Vagina (tissue), 2 donors: Measurements from ENCODE around the gene TIMM44.

Source experiments
- CTCF ChIP-seq, 3 experiments: fragments of 450-650 bp in 2 of 3; fragments of 200-600 bp in 1 of 3; sonication (generic) in 1 of 3; IDR thresholded peaks; one replicate each; pipeline ENCODE4 v1.5.1; 2017 to 2019; ENCODE audit warnings: antibody characterized with exemption in 3 of 3, mild to moderate bottlenecking in 2 of 3, moderate library complexity in 2 of 3
- POLR2A ChIP-seq, 2 donors: fragments of 450-650 bp; IDR thresholded peaks; one replicate each; pipeline ENCODE4 v1.6.1; 2017; ENCODE audit warnings: antibody characterized with exemption in 2 of 2, mild to moderate bottlenecking in 2 of 2, moderate library complexity in 2 of 2
- POLR2AphosphoS5 ChIP-seq, 2 donors: sonication (generic); formaldehyde crosslinking; IDR thresholded peaks; one replicate each; pipeline ENCODE4 v1.9.0; 2017; ENCODE audit warnings: antibody characterized with exemption in 2 of 2, mild to moderate bottlenecking in 2 of 2, low read depth in 1 of 2; ENCODE audit not compliant: insufficient read depth in 1 of 2

GRCh38 chr19:7987114-7987768 lies 43.8 kb upstream of the TIMM44 start:
- no peak for TF ChIP-seq CTCF (IDR thresholded peaks at IDR 0.05)
- TF ChIP-seq POLR2A (IDR thresholded peaks at IDR 0.05), result no peak
- TF ChIP-seq POLR2AphosphoS5 (IDR thresholded peaks at IDR 0.05; ENCODE audit: insufficient read depth in 1 of 2, low read depth in 1 of 2), result no peak
